HG03175 (cell line): ENCODE data around the gene NR4A2.

Source experiments
- ATAC-seq: cut with Tn5 transposase; IDR thresholded peaks from one replicate; pipeline ENCODE4 v1.9.1; 2021; ENCODE audit warnings: mild to moderate bottlenecking, moderate library complexity; ENCODE audit not compliant: unreplicated experiment

NR4A2 gene

GRCh38 chr2:156332534-156333273 lies at the start of gene NR4A2:
Gene NR4A2 (minus strand): TSS chr2:156332721. CDS start chr2:156330186, 2,535 bp downstream.
- peak; percentile 74 for ATAC-seq

DNA sequence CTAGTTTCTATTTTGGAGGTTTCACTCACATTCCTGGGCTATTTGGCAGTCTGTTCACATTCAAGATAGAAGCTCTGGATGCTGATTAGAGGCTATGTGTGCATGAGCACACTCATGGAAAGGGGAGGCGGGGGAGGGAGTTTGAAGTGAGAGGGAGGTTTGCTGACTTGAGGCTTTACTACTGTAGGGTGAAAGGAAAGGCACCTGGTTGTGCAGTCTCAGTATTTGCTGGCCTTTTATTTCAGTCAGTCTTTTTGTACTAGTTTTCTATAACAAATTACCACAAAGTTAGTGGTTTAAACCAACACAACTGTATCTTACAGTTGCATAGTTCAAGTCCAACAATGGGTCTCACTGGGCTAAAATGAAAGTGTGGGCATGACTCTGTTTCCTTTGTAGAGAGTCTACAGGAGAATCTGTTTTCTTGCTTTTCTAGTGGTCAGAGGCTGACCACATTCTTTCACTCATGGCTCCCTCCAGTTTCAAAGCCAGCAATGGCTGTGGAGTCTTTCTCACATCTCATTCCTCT lies 47.7 kb upstream of the NR4A2 start:
- peak; percentile 93 for ATAC-seq

DNA sequence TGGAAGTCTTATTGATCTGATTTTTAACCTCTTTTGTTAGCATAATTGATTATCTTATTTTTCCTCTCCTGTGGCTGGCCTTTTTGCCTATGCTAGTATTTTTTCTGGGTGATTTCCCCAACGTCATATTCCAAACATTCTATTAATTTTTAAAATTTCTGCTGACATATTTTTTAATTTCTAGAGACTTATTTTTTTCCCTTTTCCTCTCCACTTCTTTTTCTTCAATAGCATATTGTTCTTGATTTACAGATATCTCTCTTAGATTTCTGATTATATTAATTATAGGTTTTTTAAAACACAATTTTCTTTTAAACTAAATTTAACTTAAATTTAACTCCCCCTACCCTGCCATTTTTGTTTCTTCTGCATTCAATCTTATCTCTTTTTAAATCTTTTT lies 47.2 kb upstream of the NR4A2 start:
- no peak for ATAC-seq

DNA sequence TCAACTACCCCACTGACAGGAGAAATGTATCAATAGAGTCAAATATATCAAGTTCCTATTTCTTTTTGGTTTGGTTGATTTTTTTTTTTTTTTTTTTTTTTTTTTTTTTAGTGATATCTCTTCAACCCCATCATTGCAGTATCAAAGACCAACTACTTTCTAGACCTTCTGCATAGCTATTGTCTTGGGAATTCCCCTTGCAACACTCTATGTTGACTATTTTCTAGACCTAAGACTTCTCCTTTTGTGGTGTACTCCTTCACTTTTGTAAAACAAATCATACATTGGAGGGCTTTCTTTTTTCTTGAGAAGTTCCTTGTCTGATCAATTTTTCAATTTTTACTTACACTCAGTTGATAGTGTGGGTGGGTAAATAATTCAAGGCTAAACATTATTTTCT lies 46.5 kb upstream of the NR4A2 start:
- no peak for ATAC-seq

- ATAC-seq, result no peak
Measured at GRCh38 chr2:156366753-156367152, 34.2 kb upstream of the NR4A2 start.

GRCh38 chr2:156363141-156363540 lies 30.6 kb upstream of the NR4A2 start:
- no peak for ATAC-seq

- ATAC-seq, result no peak
Measured at GRCh38 chr2:156356014-156356754, 23.7 kb upstream of the NR4A2 start.

DNA sequence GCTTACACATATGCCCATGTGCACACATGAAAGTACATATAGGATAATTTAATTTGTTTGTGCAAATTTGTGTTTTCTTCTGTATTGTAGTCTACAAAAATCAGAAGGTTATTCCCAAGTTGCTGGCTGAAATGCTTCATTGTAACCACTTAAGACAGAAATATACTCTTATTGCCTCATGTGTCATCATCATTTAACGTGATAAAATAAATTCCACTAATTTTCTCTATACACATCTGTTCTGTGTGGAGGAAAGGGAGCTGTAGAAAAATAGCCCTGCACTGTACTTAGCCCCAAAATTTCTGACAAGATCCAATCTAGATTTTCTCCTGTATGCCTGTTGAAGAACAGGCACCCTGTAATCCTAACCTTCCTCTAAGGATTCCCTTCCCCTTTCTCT lies 20.4 kb upstream of the NR4A2 start:
- no peak for ATAC-seq

- ATAC-seq, result no peak
Measured at GRCh38 chr2:156350374-156351142, 18.0 kb upstream of the NR4A2 start.

DNA sequence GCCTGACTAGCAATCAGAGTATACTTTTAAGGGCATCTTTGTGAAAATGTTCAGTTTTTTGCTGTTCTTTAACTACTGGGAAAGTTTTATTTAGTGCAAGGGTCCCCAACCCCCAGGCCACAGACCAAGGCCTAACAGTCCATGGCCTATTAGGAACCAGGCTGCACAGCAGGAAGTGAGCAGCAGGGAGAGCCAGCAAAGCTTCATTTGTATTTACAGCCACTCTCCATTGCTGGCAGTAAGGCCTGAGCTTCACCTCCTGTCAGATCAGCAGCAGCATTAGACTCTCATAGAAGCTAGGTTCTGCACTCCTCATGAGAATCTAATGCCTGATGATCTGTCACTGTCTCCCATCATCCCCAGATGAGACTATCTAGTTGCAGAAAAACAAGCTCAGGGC lies 17.1 kb upstream of the NR4A2 start:
- no peak for ATAC-seq

DNA sequence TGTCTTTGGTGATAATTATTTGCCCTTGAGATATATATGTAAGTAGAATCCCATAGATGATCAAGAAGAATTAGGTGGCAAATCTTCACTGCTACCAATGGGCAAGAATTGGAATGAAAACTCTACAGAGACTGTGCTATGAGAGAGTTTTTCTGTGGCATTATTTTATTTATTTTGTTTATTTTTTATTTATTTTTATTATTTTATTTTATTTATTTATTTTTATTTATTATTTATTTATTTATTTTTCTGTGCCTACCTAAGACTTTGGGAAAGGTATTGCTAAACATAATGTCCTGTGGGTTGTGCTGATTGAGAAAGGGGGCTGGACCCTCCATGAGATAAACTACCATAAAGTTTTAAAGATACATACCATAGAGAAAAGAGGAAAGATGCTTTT lies 16.6 kb upstream of the NR4A2 start:
- no peak for ATAC-seq

GRCh38 chr2:156347431-156347830 lies 14.9 kb upstream of the NR4A2 start:
- no peak for ATAC-seq

- ATAC-seq, result no peak
Measured at GRCh38 chr2:156346731-156347130, 14.2 kb upstream of the NR4A2 start.

- no peak for ATAC-seq
Measured at GRCh38 chr2:156345582-156345981, 13.1 kb upstream of the NR4A2 start.

- ATAC-seq, result no peak
Measured at GRCh38 chr2:156343940-156344301, 11.4 kb upstream of the NR4A2 start.

GRCh38 chr2:156343096-156343939 lies 10.8 kb upstream of the NR4A2 start:
- ATAC-seq, result no peak

DNA sequence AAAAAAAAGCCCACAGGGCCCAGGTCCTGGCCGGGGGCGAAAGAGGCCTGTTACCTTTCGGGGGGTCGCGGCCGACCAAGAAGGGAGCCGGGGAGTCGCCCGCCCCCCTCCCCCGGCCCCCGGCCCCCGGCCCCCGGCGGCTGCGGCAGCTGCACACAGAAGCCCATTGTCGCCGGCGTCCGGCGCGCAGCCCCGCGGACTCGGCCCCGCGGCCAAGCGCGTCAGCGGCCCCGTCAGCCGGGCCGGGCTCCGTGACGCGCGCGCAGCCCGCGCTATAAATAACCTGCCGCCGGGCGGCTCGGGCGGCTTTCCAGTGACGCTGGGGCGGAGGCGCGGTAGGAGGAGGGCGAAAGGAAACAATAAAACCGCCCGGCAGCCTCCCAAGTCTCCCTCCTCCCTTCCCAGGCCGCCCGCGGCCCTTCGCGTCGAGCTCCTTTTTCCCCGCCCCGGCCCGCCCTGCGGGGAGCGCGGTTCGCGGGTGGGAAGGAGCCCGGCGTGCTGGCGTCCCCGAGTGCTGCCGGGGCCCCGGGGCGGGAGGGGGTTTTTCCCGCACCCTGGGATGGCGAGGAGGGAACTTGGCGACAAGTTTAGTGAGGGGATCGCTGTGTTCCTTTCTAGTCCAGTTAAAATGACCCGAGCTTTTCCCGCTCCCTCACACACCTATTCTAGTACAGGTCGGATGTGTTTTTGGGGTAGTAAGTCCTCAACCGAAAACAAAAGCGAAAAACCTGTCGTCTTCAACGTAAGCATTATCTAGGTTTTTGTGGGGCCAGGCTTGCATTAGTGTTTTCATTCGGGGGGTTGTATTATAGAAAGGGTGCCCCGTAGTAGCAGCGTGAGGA lies 10.0 kb upstream of the NR4A2 start:
- peak; percentile 55 for ATAC-seq

GRCh38 chr2:156341452-156342253 lies 9.1 kb upstream of the NR4A2 start:
- ATAC-seq, result peak; percentile 78
